Measurements from ENCODE around the gene CRTC2. TPM values are rescaled to one million over a fixed set of nuclear protein-coding genes. Genes with fewer than 3 reads are reported as not detected.

The CRTC2 gene
- total RNA-seq, 2 donors from 2014 or later, result 22.6 to 92.7 TPM

DNA sequence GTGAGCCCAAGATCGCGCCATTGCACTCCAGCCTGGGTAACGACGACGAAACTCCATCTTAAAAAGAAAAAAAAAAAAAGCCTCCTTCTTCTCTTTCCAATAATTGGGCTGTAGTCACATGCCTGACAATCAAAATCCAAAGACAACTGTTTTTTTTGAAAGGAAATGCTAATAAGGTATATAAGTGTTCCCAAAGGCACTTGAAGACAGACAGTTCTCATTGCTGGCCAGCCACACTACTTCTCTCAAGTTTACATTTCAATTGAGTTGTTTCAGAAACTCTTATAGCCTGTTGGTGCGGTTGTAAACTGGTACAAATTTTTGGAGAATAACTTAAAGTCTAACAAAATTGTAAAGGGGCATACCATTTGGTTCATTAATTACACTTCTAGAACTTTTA is 58.9 kb downstream of the CRTC2 start:
- Histone ChIP-seq H3K36me3 (peaks cover 5% of the 10 kb centered on the region), H3K4me3 (no peak overlapping the region), H3K27me3 (replicated peaks; ENCODE audit: insufficient read depth) (no peaks in the 10 kb centered on the region), H3K27ac (no peak overlapping the region), H3K4me1 (ENCODE audit: control insufficient read depth in 1 of 2, low read depth in 2 of 2) (peaks cover 3 to 6% of the 10 kb centered on the region in 2 donors), H3K9me3 (no peaks in the 10 kb centered on the region)
- DNase-seq (ENCODE audit: low spot score) (no peak), ATAC-seq (ENCODE audit: insufficient number of reproducible peaks, low FRiP score, low read depth) (no peak)
- TF ChIP-seq, protein P1, sequence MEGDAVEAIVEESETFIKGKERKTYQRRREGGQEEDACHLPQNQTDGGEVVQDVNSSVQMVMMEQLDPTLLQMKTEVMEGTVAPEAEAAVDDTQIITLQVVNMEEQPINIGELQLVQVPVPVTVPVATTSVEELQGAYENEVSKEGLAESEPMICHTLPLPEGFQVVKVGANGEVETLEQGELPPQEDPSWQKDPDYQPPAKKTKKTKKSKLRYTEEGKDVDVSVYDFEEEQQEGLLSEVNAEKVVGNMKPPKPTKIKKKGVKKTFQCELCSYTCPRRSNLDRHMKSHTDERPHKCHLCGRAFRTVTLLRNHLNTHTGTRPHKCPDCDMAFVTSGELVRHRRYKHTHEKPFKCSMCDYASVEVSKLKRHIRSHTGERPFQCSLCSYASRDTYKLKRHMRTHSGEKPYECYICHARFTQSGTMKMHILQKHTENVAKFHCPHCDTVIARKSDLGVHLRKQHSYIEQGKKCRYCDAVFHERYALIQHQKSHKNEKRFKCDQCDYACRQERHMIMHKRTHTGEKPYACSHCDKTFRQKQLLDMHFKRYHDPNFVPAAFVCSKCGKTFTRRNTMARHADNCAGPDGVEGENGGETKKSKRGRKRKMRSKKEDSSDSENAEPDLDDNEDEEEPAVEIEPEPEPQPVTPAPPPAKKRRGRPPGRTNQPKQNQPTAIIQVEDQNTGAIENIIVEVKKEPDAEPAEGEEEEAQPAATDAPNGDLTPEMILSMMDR (IDR thresholded peaks at IDR 0.05), result no peak

Other genes with a start within 250 kb of the CRTC2 start
- gene INTS3, start 230.6 kb downstream of the CRTC2 start, total RNA-seq, result 10 to 100 TPM; 63.8 to 68.8 TPM
- 100 to 1,000 TPM in 1 of 2 donors, 10 to 100 TPM in 1; 71.7 to 116 TPM for gene SLC27A3, start 183.2 kb downstream of the CRTC2 start, total RNA-seq
- 10 to 100 TPM; 22.7 to 31.5 TPM for gene GATAD2B, start 35.6 kb downstream of the CRTC2 start, total RNA-seq
- gene DENND4B, start 11.9 kb downstream of the CRTC2 start, total RNA-seq, result 10 to 100 TPM; 59.0 to 82.7 TPM
- gene SLC39A1, start 4.9 kb upstream of the CRTC2 start, total RNA-seq, result 100 to 1,000 TPM; 102 to 136 TPM
- gene CREB3L4, start 9.3 kb upstream of the CRTC2 start, total RNA-seq, result 10 to 100 TPM in 1 of 2 donors, 1 to 10 TPM in 1; 3.2 to 11.1 TPM
- 100 to 1,000 TPM; 184 to 266 TPM for gene JTB, start 19.1 kb upstream of the CRTC2 start, total RNA-seq
- 10 to 100 TPM; 36.0 to 48.3 TPM for gene RAB13, start 27.7 kb upstream of the CRTC2 start, total RNA-seq
- 1,000 to 10,000 TPM; 1,129 to 1,416 TPM for gene RPS27, start 32.1 kb upstream of the CRTC2 start, total RNA-seq
- under 1 TPM; 0.14 to 0.41 TPM for gene NUP210L, start 196.5 kb upstream of the CRTC2 start, total RNA-seq
- gene TPM3, start 233.5 kb upstream of the CRTC2 start, total RNA-seq, result 100 to 1,000 TPM; 146 to 331 TPM
- not detected for gene CFAP141, start 247.7 kb upstream of the CRTC2 start, total RNA-seq

All from thoracic aorta (tissue), 2 donors.